ENCODE data around the gene TRAPPC8.
"Not testable (repeated sequence)": the region's sequence is repeated elsewhere in the genome, so short reads cannot be mapped to it uniquely, and the experiment has no call there.

DNA sequence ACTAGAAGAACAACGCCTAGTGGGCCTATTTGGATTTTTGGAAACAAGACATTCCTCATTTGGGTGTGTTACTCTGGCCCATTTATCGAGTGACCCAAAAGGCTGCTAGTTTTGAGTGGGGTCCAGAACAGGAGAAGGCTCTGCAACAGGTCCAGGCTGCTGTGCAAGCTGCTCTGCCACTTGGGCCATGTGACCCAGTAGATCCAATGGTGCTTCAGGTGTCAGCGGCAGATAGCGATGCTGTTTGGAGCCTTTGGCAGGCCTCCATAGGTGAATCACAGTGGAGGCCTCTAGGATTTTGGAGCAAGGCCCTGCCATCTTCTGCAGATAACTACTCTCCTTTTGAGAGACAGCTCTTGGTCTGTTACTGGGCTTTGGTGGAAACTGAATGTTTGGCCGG lies 143.7 kb downstream of the TRAPPC8 start:
- TF ChIP-seq, protein P1, sequence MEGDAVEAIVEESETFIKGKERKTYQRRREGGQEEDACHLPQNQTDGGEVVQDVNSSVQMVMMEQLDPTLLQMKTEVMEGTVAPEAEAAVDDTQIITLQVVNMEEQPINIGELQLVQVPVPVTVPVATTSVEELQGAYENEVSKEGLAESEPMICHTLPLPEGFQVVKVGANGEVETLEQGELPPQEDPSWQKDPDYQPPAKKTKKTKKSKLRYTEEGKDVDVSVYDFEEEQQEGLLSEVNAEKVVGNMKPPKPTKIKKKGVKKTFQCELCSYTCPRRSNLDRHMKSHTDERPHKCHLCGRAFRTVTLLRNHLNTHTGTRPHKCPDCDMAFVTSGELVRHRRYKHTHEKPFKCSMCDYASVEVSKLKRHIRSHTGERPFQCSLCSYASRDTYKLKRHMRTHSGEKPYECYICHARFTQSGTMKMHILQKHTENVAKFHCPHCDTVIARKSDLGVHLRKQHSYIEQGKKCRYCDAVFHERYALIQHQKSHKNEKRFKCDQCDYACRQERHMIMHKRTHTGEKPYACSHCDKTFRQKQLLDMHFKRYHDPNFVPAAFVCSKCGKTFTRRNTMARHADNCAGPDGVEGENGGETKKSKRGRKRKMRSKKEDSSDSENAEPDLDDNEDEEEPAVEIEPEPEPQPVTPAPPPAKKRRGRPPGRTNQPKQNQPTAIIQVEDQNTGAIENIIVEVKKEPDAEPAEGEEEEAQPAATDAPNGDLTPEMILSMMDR (IDR thresholded peaks at IDR 0.05), result not testable (repeated sequence)
- TF ChIP-seq POLR2A (IDR thresholded peaks at IDR 0.05), result not testable (repeated sequence)

All from lower leg skin (tissue), 3 donors.